Left colon (tissue), 2 donors: Measurements from ENCODE around the gene TSHZ2. TPM values are rescaled to one million over a fixed set of nuclear protein-coding genes. Genes with fewer than 3 reads are reported as not detected.

ENCODE experiments used
- ATAC-seq: fragments of 200-7000 bp; cut with Tn5 transposase; one replicate; pipeline ENCODE4 v1.9.1; 2020; ENCODE audit warnings: mild to moderate bottlenecking, moderate library complexity
- DNase-seq, 2 donors: peaks; one replicate each; pipeline ENCODE4 v3.0.0-alpha.2; 2020
- intact Hi-C, 2 donors: fragments of 100-400 bp; cut with DNase I in 1 of 2; cut with micrococcal nuclease in 1 of 2; formaldehyde crosslinking; loops; one replicate each; pipeline versions ENCODE4 v1.11.2 to v1.14.0; 2022; cut with DNase I, micrococcal nuclease
- total RNA-seq, 2 donors: library from RNA; stranded (reverse); fragmentation: NEBNext Ultra II Directional; extraction: Animal tissue kit (Norgen Biotek cat#: 25700); gene quantifications; one replicate each; pipeline ENCODE4 v1.2.1, GENCODE V29; 2021
- donor health status: DM: no; HTN: no; CAD: no.
- donor health status: DM: yes; HTN: yes; CAD: no.

The TSHZ2 gene
- total RNA-seq, 2 donors from 2014 or later = 1.7 to 4.9 TPM

GRCh38 chr20:53244711-53245110, 272.6 kb downstream of the TSHZ2 start:
- DNase-seq (no peak), ATAC-seq (no peak)
- intact Hi-C loops = no loop called here

- intact Hi-C loops = no loop called here
- ATAC-seq (no peak), DNase-seq (no peak)
Observed at GRCh38 chr20:53245574-53245973, 273.4 kb downstream of the TSHZ2 start.

GRCh38 chr20:53247468-53248103, 275.4 kb downstream of the TSHZ2 start:
- ATAC-seq (no peak), DNase-seq (no peak)
- intact Hi-C loops = no loop called here

GRCh38 chr20:53250456-53250855, 278.3 kb downstream of the TSHZ2 start:
- DNase-seq (no peak), ATAC-seq (no peak)
- intact Hi-C loops = no loop called here

- intact Hi-C loops = no loop called here
- ATAC-seq (no peak), DNase-seq (no peak)
Observed at GRCh38 chr20:53252002-53252401, 279.8 kb downstream of the TSHZ2 start.

GRCh38 chr20:53253668-53254067, 281.5 kb downstream of the TSHZ2 start:
- intact Hi-C loops = no loop called here
- DNase-seq = no peak
- no peak for ATAC-seq

GRCh38 chr20:53255102-53255710, 283.0 kb downstream of the TSHZ2 start:
- intact Hi-C loops = no loop called here
- no peak for ATAC-seq

GRCh38 chr20:53258741-53259140, 286.6 kb downstream of the TSHZ2 start:
- no peak for ATAC-seq

More at GRCh38 chr20:53255102-53255710, 283.0 kb downstream of the TSHZ2 start:
- DNase-seq = no peak

GRCh38 chr20:53260168-53260567, 288.0 kb downstream of the TSHZ2 start:
- intact Hi-C loops = no loop called here
- no peak for ATAC-seq
- DNase-seq = no peak

More at GRCh38 chr20:53258741-53259140, 286.6 kb downstream of the TSHZ2 start:
- intact Hi-C loops = no loop called here
- DNase-seq = no peak

- intact Hi-C loops = no loop called here
- DNase-seq (no peak), ATAC-seq (no peak)
Observed at GRCh38 chr20:53260591-53260990, 288.4 kb downstream of the TSHZ2 start.

- intact Hi-C loops = no loop called here
- no peak for ATAC-seq
- DNase-seq = no peak
Observed at GRCh38 chr20:53262365-53262764, 290.2 kb downstream of the TSHZ2 start.

GRCh38 chr20:53263554-53264438, 291.6 kb downstream of the TSHZ2 start:
- ATAC-seq (no peak), DNase-seq (no peak)
- intact Hi-C loops = no loop called here

GRCh38 chr20:53264604-53265003, 292.4 kb downstream of the TSHZ2 start:
- no peak for ATAC-seq
- DNase-seq = no peak
- intact Hi-C loops = no loop called here

GRCh38 chr20:53265304-53265875, 293.2 kb downstream of the TSHZ2 start:
- intact Hi-C loops = no loop called here
- ATAC-seq (no peak), DNase-seq (no peak)

GRCh38 chr20:53269380-53269779, 297.2 kb downstream of the TSHZ2 start:
- ATAC-seq (no peak), DNase-seq (no peak)
- intact Hi-C loops = no loop called here

- DNase-seq = no peak
- intact Hi-C loops = no loop called here
- ATAC-seq = no peak
Observed at GRCh38 chr20:53270792-53271375, 298.7 kb downstream of the TSHZ2 start.

GRCh38 chr20:53274365-53274764, 302.2 kb downstream of the TSHZ2 start:
- intact Hi-C loops = no loop called here
- DNase-seq (no peak), ATAC-seq (no peak)

GRCh38 chr20:53274807-53275206, 302.6 kb downstream of the TSHZ2 start:
- ATAC-seq (no peak), DNase-seq (no peak)
- intact Hi-C loops = no loop called here

GRCh38 chr20:53276143-53276542, 304.0 kb downstream of the TSHZ2 start:
- intact Hi-C loops = no loop called here
- ATAC-seq = no peak
- DNase-seq = no peak
